GM20431 (cell line): ENCODE data around the gene GPX2.

Experiments
- in situ Hi-C: fragments of 300-500 bp; cut with MseI, MboI; formaldehyde crosslinking; loops from one replicate; pipeline ENCODE4 v1.15.0; 2020; ENCODE audit warnings: low sequenced_read_pairs; ENCODE audit not compliant: unreplicated experiment

GPX2 gene

GRCh38 chr14:64963611-64964010 is 21.1 kb upstream of the GPX2 start:
- in situ Hi-C loops, result no loop called here

GRCh38 chr14:64960762-64961276 is 18.3 kb upstream of the GPX2 start:
- in situ Hi-C loops, result no loop called here

- in situ Hi-C loops, result no loop called here
Measured at GRCh38 chr14:64958743-64959142, 16.2 kb upstream of the GPX2 start.

- in situ Hi-C loops, result no loop called here
Measured at GRCh38 chr14:64958201-64958600, 15.7 kb upstream of the GPX2 start.

GRCh38 chr14:64956697-64957406 is 14.3 kb upstream of the GPX2 start:
- in situ Hi-C loops, result no loop called here

GRCh38 chr14:64955297-64955696 is 12.8 kb upstream of the GPX2 start:
- in situ Hi-C loops, result no loop called here

- in situ Hi-C loops, result no loop called here
Measured at GRCh38 chr14:64954491-64955240, 12.1 kb upstream of the GPX2 start.

GRCh38 chr14:64953661-64954060 is 11.1 kb upstream of the GPX2 start:
- in situ Hi-C loops, result no loop called here

- in situ Hi-C loops, result no loop called here
Measured at GRCh38 chr14:64953310-64953654, 10.7 kb upstream of the GPX2 start.

- in situ Hi-C loops, result no loop called here
Measured at GRCh38 chr14:64952598-64953309, 10.2 kb upstream of the GPX2 start.

GRCh38 chr14:64951724-64952123 is 9.2 kb upstream of the GPX2 start:
- in situ Hi-C loops, result no loop called here

GRCh38 chr14:64951291-64951690 is 8.7 kb upstream of the GPX2 start:
- in situ Hi-C loops, result no loop called here

- in situ Hi-C loops, result no loop called here
Measured at GRCh38 chr14:64950889-64951288, 8.3 kb upstream of the GPX2 start.

- in situ Hi-C loops, result no loop called here
Measured at GRCh38 chr14:64948612-64949210, 6.2 kb upstream of the GPX2 start.

- in situ Hi-C loops, result no loop called here
Measured at GRCh38 chr14:64947710-64948611, 5.4 kb upstream of the GPX2 start.

- in situ Hi-C loops, result no loop called here
Measured at GRCh38 chr14:64946310-64947045, 3.9 kb upstream of the GPX2 start.

- in situ Hi-C loops, result no loop called here
Measured at GRCh38 chr14:64945431-64946178, 3.1 kb upstream of the GPX2 start.

GRCh38 chr14:64944861-64945260 is 2.3 kb upstream of the GPX2 start:
- in situ Hi-C loops, result no loop called here
